ENCODE results near the gene CAPN10. TPM values are rescaled to one million over a fixed set of nuclear protein-coding genes. Genes with fewer than 3 reads are reported as not detected.

Gene CAPN10
- total and polyA plus RNA-seq, 2 experiments from 2014 or later, result 10.0 to 29.5 TPM

GRCh38 chr2:240611601-240612210, 25.2 kb downstream of the CAPN10 start:
- H3K36me3 ChIP-seq (ENCODE audit: low read depth), result no peaks in the 10 kb centered on the region
- no peak overlapping the region for H3K4me3 ChIP-seq
- no peaks in the 10 kb centered on the region for H3K9me3 ChIP-seq (ENCODE audit: low read depth)
- no peaks in the 10 kb centered on the region for H4K20me1 ChIP-seq (ENCODE audit: insufficient read depth)
- in situ Hi-C loops (cut with MboI), result no loop called here
- H3K27me3 ChIP-seq (replicated peaks; ENCODE audit: insufficient read depth), result no peaks in the 10 kb centered on the region
- H3K9ac ChIP-seq, result no peak overlapping the region
- no peak overlapping the region for H3K4me2 ChIP-seq (ENCODE audit: unreplicated experiment)
- no peak overlapping the region for H3K27ac ChIP-seq
- TF ChIP-seq EZH2phosphoT487 (IDR thresholded peaks at IDR 0.05; ENCODE audit: insufficient read depth, low read depth), result no peak
- no peak for TF ChIP-seq EZH2 (IDR thresholded peaks at IDR 0.05; ENCODE audit: insufficient read depth, poor library complexity, severe bottlenecking)
- H3K9me2 ChIP-seq (ENCODE audit: insufficient read depth), result no peaks in the 10 kb centered on the region
- DNase-seq, result no peak
- H2AFZ ChIP-seq, result no peak overlapping the region
- no peaks in the 10 kb centered on the region for H3F3A ChIP-seq (ENCODE audit: insufficient read depth)
- H3K4me1 ChIP-seq (ENCODE audit: insufficient read depth), result no peaks in the 10 kb centered on the region
- no peaks in the 10 kb centered on the region for H3K79me2 ChIP-seq (ENCODE audit: insufficient read depth)
- WGBS, 2 experiments (ENCODE audit: low coverage in 1 of 2, low lambda C conversion rate in 2 of 2, missing lambda C conversion rate in 2 of 2), result 83 to 87% methylated on average over 10 of the region's 10 CpGs

GRCh38 chr2:240613781-240614180, 27.2 kb downstream of the CAPN10 start:
- Histone ChIP-seq H3K27me3 (replicated peaks; ENCODE audit: insufficient read depth) (no peaks in the 10 kb centered on the region), H3K4me1 (ENCODE audit: insufficient read depth) (no peaks in the 10 kb centered on the region), H3K4me3 (no peak overlapping the region), H3K79me2 (ENCODE audit: insufficient read depth) (no peaks in the 10 kb centered on the region), H2AFZ (no peak overlapping the region), H4K20me1 (ENCODE audit: insufficient read depth) (no peaks in the 10 kb centered on the region), H3F3A (ENCODE audit: insufficient read depth) (no peaks in the 10 kb centered on the region), H3K9me3 (ENCODE audit: low read depth) (no peaks in the 10 kb centered on the region), H3K4me2 (ENCODE audit: unreplicated experiment) (no peak overlapping the region), H3K27ac (no peak overlapping the region), H3K9me2 (ENCODE audit: insufficient read depth) (no peaks in the 10 kb centered on the region), H3K36me3 (ENCODE audit: low read depth) (no peaks in the 10 kb centered on the region; the same call in 1 of the 2 replicates), H3K9ac (no peak overlapping the region)
- TF ChIP-seq EZH2 (IDR thresholded peaks at IDR 0.05; ENCODE audit: insufficient read depth, poor library complexity, severe bottlenecking) (no peak), EZH2phosphoT487 (IDR thresholded peaks at IDR 0.05; ENCODE audit: insufficient read depth, low read depth) (no peak)
- DNase-seq, result no peak
- WGBS, 2 experiments (ENCODE audit: low coverage in 1 of 2, low lambda C conversion rate in 2 of 2, missing lambda C conversion rate in 2 of 2), result 69 to 78% methylated on average over 4 of the region's 4 CpGs
- in situ Hi-C loops (cut with MboI), result no loop called here

DNA sequence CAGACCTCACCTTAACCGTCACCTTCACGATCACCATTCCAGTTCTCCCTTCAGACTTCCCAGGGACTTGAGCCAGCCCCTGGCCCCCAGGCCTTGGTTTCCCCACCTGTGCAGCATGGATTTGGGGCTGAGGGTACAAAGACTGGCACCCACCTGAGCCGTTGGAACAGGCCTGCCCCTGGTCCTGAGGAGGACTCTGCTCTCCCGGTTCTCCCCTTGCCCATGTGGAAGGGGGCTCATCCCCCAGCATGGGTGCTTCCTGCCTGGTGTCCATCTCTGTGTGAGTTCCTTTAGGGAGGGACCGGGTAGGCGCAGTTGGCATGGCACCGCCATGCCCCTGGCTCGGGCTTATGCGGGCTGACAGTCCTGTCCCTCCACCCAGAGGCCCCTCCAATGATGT, 27.9 kb downstream of the CAPN10 start:
- DNase-seq, result no peak
- no peaks in the 10 kb centered on the region for H3K79me2 ChIP-seq (ENCODE audit: insufficient read depth)
- H3K4me3 ChIP-seq, result no peak overlapping the region
- no peaks in the 10 kb centered on the region for H3F3A ChIP-seq (ENCODE audit: insufficient read depth)
- H3K36me3 ChIP-seq (ENCODE audit: low read depth), result no peaks in the 10 kb centered on the region; the same call in 1 of the 2 replicates
- no peaks in the 10 kb centered on the region for H3K4me1 ChIP-seq (ENCODE audit: insufficient read depth)
- no peak overlapping the region for H2AFZ ChIP-seq
- no peak overlapping the region for H3K27ac ChIP-seq
- H3K9ac ChIP-seq, result no peak overlapping the region
- H3K4me2 ChIP-seq (ENCODE audit: unreplicated experiment), result no peak overlapping the region
- H3K9me2 ChIP-seq (ENCODE audit: insufficient read depth), result no peaks in the 10 kb centered on the region
- H3K9me3 ChIP-seq (ENCODE audit: low read depth), result no peaks in the 10 kb centered on the region
- in situ Hi-C loops (cut with MboI), result no loop called here
- H3K27me3 ChIP-seq (replicated peaks; ENCODE audit: insufficient read depth), result no peaks in the 10 kb centered on the region
- 92 to 94% methylated on average over 9 of the region's 9 CpGs for WGBS, 2 experiments (ENCODE audit: low coverage in 1 of 2, low lambda C conversion rate in 2 of 2, missing lambda C conversion rate in 2 of 2)
- no peaks in the 10 kb centered on the region for H4K20me1 ChIP-seq (ENCODE audit: insufficient read depth)
- TF ChIP-seq EZH2phosphoT487 (IDR thresholded peaks at IDR 0.05; ENCODE audit: insufficient read depth, low read depth) (no peak), EZH2 (IDR thresholded peaks at IDR 0.05; ENCODE audit: insufficient read depth, poor library complexity, severe bottlenecking) (no peak)

DNA sequence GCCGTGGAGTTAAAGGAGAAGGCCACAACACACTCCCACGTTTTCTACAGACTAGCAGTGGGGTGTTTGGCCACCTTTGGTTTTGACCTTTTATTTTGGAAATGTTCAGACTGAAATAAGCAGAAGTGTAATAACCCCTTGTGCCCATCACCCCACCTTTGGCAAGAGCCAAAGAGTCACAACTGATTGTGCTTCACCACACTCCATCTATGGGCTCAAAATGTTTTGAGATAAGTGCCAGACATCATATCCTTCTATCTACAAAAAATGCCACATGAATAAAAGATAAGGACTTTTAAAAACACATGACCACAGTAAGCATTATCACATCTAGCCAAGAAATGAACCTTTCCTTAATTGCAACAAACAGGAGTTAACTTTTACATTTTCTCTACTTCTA, 28.9 kb downstream of the CAPN10 start:
- no peak overlapping the region for H3K27ac ChIP-seq
- H3K9me3 ChIP-seq (ENCODE audit: low read depth), result no peaks in the 10 kb centered on the region
- in situ Hi-C loops (cut with MboI), result no loop called here
- no peak overlapping the region for H3K4me3 ChIP-seq
- no peaks in the 10 kb centered on the region for H3K9me2 ChIP-seq (ENCODE audit: insufficient read depth)
- H3K79me2 ChIP-seq (ENCODE audit: insufficient read depth), result no peaks in the 10 kb centered on the region
- TF ChIP-seq EZH2phosphoT487 (IDR thresholded peaks at IDR 0.05; ENCODE audit: insufficient read depth, low read depth) (no peak), EZH2 (IDR thresholded peaks at IDR 0.05; ENCODE audit: insufficient read depth, poor library complexity, severe bottlenecking) (no peak)
- WGBS, 2 experiments (ENCODE audit: low coverage in 1 of 2, low lambda C conversion rate in 2 of 2, missing lambda C conversion rate in 2 of 2), result 33 to 44% methylated on average over 2 of the region's 2 CpGs
- no peaks in the 10 kb centered on the region for H3K27me3 ChIP-seq (replicated peaks; ENCODE audit: insufficient read depth)
- H2AFZ ChIP-seq, result no peak overlapping the region
- H3K9ac ChIP-seq, result no peak overlapping the region
- no peak for DNase-seq
- H3K36me3 ChIP-seq (ENCODE audit: low read depth), result no peaks in the 10 kb centered on the region; the same call in 1 of the 2 replicates
- H3K4me2 ChIP-seq (ENCODE audit: unreplicated experiment), result no peak overlapping the region
- H3F3A ChIP-seq (ENCODE audit: insufficient read depth), result no peaks in the 10 kb centered on the region
- H3K4me1 ChIP-seq (ENCODE audit: insufficient read depth), result no peaks in the 10 kb centered on the region
- no peaks in the 10 kb centered on the region for H4K20me1 ChIP-seq (ENCODE audit: insufficient read depth)

Measured in GM23248 (cell line).